GM12878 (cell line): Measurements from ENCODE around the gene PPL.

Experiments used
- CBX3 ChIP-seq: fragments of 200-600 bp; sonication (generic); IDR thresholded peaks from 2 replicates; pipeline ENCODE4 v1.6.1; 2016; ENCODE audit warnings: low read depth, borderline replicate concordance
- CTCF ChIP-seq, 3 experiments: IDR thresholded peaks in 2 of 3; conservative IDR thresholded peaks in 1 of 3; 2 replicates each; pipeline ENCODE4 v1.5.1; 2011; ENCODE audit warnings: low read depth in 3 of 3, low read length in 3 of 3, mild to moderate bottlenecking in 3 of 3, control low read depth in 2 of 3, moderate library complexity in 2 of 3, inconsistent platforms in 1 of 3, mixed read lengths in 1 of 3; ENCODE audit not compliant: control insufficient read depth in 2 of 3, insufficient read depth in 1 of 3; ENCODE audit errors: extremely low read depth in 1 of 3
- EP300 ChIP-seq, 2 experiments: fragments of 150-350 bp in 1 of 2; IDR thresholded peaks; 2 replicates each; pipeline ENCODE4 v1.6.1; 2011 to 2012; ENCODE audit warnings: low read depth in 2 of 2, low read length in 2 of 2, borderline replicate concordance in 1 of 2, improper control_type of control experiment in 1 of 2, inconsistent platforms in 1 of 2; ENCODE audit not compliant: control insufficient read depth in 1 of 2
- YBX1 ChIP-seq: fragments of 450-650 bp; IDR thresholded peaks from 2 replicates; pipeline ENCODE4 v1.6.1; 2016; ENCODE audit warnings: antibody characterized with exemption
- ZBTB11 ChIP-seq: fragments of 450-650 bp; formaldehyde crosslinking; IDR thresholded peaks from 2 replicates; pipeline ENCODE4 v1.5.0; 2022; ENCODE audit warnings: mild to moderate bottlenecking, missing genetic modification characterization
- ZNF592 ChIP-seq: fragments of 450-650 bp; IDR thresholded peaks from 2 replicates; pipeline ENCODE4 v1.6.1; 2017; ENCODE audit warnings: mild to moderate bottlenecking, moderate library complexity

- TF ChIP-seq EP300 (IDR thresholded peaks at IDR 0.05; ENCODE audit: borderline replicate concordance in 1 of 2, control insufficient read depth in 1 of 2, low read depth in 2 of 2, low read length in 2 of 2), result no peak
- no peak for TF ChIP-seq ZNF592
- no peak for TF ChIP-seq ZBTB11 (CRISPR knock-in tag)
- no peak for TF ChIP-seq CBX3
- TF ChIP-seq CTCF (IDR thresholded peaks at IDR 0.05 in 2 of 3, conservative IDR thresholded peaks at IDR 0.05 in 1 of 3; ENCODE audit: control insufficient read depth in 2 of 3, extremely low read depth in 1 of 3, insufficient read depth in 1 of 3, low read depth in 3 of 3, low read length in 3 of 3), result no peak
- no peak for TF ChIP-seq YBX1
These were observed 9.3 kb downstream of the PPL start for GRCh38 chr16:4927661-4928060.
